Ammon's horn (tissue), 1 donor: ENCODE results near the gene CD300LF.

Experiments
- DNase-seq: peaks from one replicate; pipeline ENCODE4 v3.0.0-alpha.2; 2016; ENCODE audit warnings: low spot score

CD300LF gene

GRCh38 chr17:74729866-74730265 is 17.1 kb upstream of the CD300LF start:
- DNase-seq: no peak

DNA sequence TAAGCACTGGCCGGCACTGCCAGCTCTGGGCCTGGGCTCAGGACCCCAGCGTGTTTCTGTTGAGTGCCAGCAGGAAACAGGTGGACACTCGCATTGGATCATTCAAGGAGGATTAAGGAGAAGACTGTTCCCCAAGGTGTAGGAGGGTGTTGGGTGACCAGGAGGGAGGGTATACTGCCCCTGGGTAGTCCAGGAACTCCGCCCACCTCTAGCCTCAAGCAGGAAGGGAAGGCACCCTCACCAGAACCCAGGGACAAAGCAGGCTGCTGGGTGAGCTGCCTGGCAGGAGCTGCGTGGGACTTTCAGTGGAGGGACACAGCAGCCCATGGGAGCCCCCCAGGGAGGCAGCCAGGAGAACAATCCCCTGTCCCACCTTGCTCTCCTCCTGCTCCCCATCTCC is 16.6 kb upstream of the CD300LF start:
- DNase-seq: no peak

DNA sequence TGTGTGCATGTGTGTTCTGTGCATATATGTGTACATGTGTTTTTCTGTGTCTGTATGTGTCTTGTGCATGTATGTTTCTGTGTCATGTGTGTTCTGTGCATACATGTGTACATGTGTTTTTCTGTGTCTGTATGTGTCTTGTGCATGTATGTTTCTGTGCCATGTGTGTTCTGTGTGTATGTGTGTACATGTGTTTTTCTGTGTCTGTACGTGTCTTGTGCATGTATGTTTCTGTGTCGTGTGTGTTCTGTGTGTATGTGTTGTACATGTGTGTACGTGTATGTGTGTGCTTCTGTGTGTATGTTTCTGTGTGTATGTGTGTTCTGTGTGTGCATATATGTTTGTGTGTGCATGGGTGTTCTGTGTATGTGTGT is 16.0 kb upstream of the CD300LF start:
- DNase-seq: no peak

- DNase-seq: no peak
These were observed 15.4 kb upstream of the CD300LF start for GRCh38 chr17:74728033-74728701.

GRCh38 chr17:74725111-74725510 is 12.4 kb upstream of the CD300LF start:
- no peak for DNase-seq

GRCh38 chr17:74723891-74724290 is 11.2 kb upstream of the CD300LF start:
- no peak for DNase-seq

DNA sequence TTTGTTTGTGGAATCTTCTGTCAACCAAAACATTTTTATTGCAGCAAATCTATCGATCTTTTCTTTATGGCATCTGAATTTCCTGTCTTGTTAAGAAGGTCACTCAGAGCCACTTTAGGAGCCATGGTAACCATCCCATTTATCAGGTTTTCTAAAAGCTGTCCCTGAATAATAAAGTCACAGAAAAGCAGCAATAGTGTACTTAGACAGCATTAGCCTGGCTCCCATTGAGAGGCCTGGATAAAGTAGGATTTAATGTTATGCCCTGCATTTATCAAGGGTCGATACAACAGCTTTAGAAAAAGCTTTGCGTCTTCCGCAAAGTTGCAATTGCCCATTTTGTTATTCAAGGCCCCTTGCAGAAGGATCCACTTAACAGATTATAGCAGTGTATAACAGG is 10.1 kb upstream of the CD300LF start:
- DNase-seq: no peak

GRCh38 chr17:74720506-74720905 is 7.8 kb upstream of the CD300LF start:
- no peak for DNase-seq

- no peak for DNase-seq
These were observed 2.4 kb upstream of the CD300LF start for GRCh38 chr17:74715144-74715543.

DNA sequence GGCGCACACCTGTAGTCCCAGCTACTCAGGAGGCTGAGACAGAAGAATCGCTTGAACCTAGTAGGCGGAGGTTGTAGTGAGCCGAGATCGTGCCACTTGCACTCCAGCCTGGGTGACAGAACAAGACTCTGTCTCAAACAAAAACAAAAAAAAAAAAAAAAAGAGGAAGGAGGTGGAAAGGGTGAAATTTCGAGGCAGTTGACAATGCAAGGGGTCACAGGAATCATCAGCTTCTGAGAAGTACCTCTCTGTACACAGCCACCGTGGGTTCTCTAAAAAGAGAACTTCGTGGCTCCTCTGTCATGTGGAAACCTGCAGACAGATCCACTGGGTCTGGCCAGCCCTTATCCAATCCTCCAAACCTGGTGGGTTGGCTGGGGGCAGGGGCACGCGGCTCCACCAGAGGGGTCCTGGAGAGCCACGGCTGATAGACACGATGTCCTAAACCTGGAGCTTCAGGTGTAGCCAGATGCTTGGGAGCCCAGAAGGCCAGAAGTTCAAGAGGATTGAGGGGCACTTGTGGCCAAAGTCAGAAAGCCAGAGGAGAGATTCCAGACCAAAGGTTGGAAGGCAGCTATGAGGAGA is 540 bp upstream of the CD300LF start:
- DNase-seq: no peak

- no peak for DNase-seq
These were observed 422 bp downstream of the CD300LF start for GRCh38 chr17:74712301-74712700.

DNA sequence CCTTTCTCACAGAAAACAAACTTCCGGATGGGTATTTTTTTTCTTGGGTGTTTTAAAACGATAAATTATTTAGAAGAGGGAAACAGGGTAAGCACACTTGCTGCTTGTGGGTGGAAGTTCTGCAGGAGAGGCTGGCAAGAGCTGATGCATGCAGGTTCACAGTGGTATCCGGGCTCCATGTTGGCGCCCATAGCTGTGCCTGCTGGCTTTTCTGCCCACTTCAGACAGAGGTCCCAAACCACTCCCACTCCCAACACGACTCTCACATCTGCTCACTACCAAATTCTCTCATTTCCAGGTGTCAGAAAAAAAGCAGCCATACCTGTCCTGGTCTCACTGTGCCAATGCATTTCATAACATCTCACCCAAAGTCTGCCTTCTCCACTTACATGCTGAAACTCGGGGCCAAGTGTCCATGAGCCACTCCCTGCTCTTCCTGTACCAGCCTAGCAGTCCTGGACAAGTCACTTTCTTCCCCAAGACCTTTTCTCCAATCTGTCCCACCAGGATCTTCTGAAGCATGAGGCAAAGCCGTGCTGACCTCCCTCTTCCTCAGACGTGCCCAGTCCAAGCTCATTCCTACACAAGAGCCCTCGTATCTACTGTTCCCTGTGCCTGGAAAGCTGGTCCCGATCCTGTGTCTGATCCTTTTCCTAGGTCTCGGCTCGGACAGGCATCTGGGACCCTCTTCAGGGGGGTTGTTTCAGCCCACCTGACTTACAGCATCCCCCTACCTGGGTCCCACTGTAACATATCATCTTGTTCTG is 1.5 kb downstream of the CD300LF start:
- no peak for DNase-seq

GRCh38 chr17:74704544-74704943 is 8.2 kb downstream of the CD300LF start:
- no peak for DNase-seq

DNA sequence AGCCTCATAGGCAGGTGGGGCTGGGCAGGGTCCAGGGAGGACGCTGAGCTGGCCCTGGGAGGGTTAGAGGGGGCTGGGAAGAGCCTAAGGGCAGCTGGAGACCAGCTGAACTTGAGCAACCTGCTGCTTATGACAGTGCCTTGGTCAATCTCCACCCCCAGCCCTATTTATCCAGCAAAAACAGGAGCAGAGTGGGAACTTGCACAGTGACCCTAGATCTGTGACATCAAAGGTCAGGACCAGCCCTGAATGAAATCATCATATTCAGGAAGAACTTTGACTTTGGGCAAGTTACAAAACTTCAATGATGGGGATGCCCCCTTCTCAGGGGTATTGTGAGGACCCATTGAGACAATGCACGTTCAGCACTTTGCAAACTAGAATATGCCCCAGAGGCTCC is 9.4 kb downstream of the CD300LF start:
- DNase-seq: no peak

DNA sequence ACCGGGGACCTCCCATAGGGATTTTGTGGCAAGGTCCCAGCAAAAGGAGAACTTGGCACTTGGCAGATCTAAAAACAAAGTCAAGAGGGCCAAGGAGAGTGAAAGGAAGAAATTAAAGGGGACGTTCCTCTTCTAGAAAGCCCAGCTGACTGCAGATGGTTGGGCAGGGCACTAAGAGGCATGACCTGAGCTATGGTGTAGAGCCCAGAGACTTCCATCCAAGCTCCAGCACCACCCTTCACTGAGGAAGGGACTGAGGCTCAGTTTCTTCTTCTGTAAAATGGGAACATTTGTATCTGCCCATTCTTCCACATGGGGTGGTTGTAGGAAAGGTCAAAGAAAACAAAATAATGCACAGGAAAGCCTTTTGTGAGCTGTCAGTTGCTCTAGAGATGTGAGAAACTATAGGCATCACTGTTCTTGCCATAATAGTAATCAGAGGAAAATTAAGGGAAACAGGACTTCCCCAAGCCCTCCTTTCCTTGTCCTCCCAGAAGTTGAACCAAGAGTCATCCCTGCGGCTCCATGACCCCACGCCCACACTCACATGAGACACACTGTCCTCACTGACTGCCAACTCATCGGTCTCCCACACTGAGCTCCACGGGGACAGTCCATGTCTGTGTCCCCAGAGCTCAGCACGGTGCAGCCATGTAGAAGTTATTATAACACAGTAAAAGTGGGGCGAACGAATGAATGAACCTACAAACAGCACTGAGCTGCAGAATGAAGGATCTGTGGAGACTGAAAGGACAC is 10.4 kb downstream of the CD300LF start:
- DNase-seq: no peak

DNA sequence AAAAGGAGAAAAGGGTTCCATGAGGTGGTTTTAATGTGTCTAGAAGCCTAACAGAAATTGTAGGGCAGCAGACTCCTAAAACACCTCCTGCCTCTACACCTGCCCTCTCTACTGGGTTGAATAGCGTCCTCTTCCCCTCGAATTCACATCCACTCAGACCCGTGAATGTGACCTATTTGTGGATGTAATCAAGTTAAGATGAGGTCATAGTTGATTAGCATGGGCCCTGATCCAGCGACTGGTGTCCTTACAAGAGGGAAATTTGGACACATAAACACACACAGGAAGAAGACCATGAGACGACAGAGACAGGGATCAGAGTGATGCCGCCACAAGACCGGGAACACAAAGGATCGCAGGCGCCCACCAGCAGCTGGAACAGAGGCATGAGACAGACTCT is 13.5 kb downstream of the CD300LF start:
- DNase-seq: no peak

DNA sequence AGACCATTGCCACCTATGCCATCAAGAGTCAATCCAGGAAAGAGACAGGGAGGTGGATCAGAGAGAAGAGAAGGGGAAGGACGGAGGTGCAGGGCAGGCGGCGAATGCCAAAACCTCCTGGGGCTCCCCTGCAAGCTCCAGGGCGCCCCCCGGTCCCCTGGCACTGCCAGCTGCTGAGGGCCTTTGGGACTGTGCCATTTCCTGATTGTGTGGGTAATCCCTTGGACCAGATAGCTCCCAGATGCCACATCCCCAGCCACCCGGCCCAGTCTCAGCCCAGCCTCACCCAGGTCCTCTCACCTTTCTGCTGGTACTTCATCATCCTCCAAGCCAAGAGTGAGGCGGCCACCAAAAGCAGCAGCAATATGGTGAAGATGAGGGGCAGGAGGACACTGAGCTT is 14.7 kb downstream of the CD300LF start:
- no peak for DNase-seq

- no peak for DNase-seq
These were observed 15.2 kb downstream of the CD300LF start for GRCh38 chr17:74697515-74697914.

GRCh38 chr17:74695629-74696028 is 17.1 kb downstream of the CD300LF start:
- DNase-seq: no peak

DNA sequence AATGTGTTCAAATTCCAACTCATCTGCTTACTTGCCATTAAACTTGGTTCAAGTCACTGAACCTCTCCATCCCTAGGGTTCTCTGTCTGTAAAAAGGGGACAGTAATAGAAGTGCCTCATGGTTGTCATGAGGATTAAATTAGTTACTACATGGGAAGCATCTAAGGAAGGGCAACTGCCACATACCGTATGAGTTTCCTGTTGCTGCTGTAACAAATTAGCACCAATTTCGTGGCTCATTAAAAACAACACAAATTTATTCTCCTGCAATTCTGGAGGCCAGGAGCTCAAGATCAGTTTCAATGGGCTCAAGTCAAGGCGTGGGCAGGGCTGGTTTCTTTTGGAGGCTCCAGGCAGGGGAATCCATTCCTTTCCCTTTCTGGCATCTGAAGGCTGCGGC is 18.6 kb downstream of the CD300LF start:
- no peak for DNase-seq

DNA sequence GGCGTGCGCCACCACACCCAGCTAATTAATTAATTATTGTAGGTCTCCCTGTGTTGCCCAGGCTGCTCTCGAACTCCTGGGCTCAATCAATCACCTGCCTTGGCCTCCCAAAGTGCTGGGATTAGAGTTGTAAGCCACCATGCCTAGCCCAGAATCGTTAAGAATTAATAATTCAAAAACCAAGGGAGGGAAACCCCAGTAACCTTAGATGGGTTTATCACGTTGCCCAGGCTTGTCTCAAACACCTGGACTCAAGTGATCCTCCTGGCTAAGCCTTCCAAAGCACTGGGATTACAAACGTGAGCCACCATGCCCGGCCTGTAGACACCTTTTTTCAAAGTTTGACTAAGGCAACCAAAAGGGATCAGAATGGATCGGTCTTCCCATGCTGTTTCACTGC is 21.6 kb downstream of the CD300LF start:
- no peak for DNase-seq

- peak; percentile 53 for DNase-seq
These were observed 22.3 kb downstream of the CD300LF start for GRCh38 chr17:74690409-74690825.

- no peak for DNase-seq
These were observed 24.8 kb downstream of the CD300LF start for GRCh38 chr17:74687886-74688285.
